Testis (tissue), 2 donors: ENCODE measurements around the gene PRR11.

Source experiments
- CTCF ChIP-seq, 3 experiments: fragments of 450-650 bp in 2 of 3; fragments of 200-600 bp in 1 of 3; sonication (generic) in 1 of 3; IDR thresholded peaks; one replicate each; pipeline ENCODE4 v1.5.1; 2016 to 2019; ENCODE audit warnings: antibody characterized with exemption in 3 of 3, mild to moderate bottlenecking in 2 of 3, moderate library complexity in 1 of 3
- POLR2A ChIP-seq: fragments of 450-650 bp; IDR thresholded peaks from one replicate; pipeline ENCODE4 v1.6.1; 2017; ENCODE audit warnings: antibody characterized with exemption, mild to moderate bottlenecking, moderate library complexity

GRCh38 chr17:59141860-59142259 lies 13.7 kb upstream of the PRR11 start:
- TF ChIP-seq POLR2A (no peak), CTCF (IDR thresholded peaks at IDR 0.05) (no peak)
